ENCODE data around the gene ITPKC. TPM values are rescaled to one million over a fixed set of nuclear protein-coding genes. Genes with fewer than 3 reads are reported as not detected.

Gene ITPKC
- total RNA-seq, 2 experiments from 2014 or later = 4.7 to 5.3 TPM

Other genes with a start within 250 kb of the ITPKC start
- gene SHKBP1, start 140.2 kb upstream of the ITPKC start, total RNA-seq = 100 to 1,000 TPM; 116 to 124 TPM
- gene LTBP4, start 115.7 kb upstream of the ITPKC start, total RNA-seq = 10 to 100 TPM; 54.3 to 54.7 TPM
- 1 to 10 TPM; 5.1 to 6.0 TPM for gene NUMBL, start 26.5 kb upstream of the ITPKC start, total RNA-seq
- 10 to 100 TPM; 21.5 to 27.2 TPM for gene COQ8B, start 226 bp upstream of the ITPKC start, total RNA-seq
- gene ACTMAP, start 33.4 kb downstream of the ITPKC start, total RNA-seq = 10 to 100 TPM; 15.2 to 17.1 TPM
- gene SNRPA, start 34.1 kb downstream of the ITPKC start, total RNA-seq = 100 to 1,000 TPM; 175 to 183 TPM
- not detected for gene MIA, start 58.4 kb downstream of the ITPKC start, total RNA-seq
- 10 to 100 TPM; 50.2 to 53.1 TPM for gene RAB4B, start 61.1 kb downstream of the ITPKC start, total RNA-seq
- gene EGLN2, start 82.1 kb downstream of the ITPKC start, total RNA-seq = 100 to 1,000 TPM; 121 to 126 TPM
- gene CYP2A6, start 133.3 kb downstream of the ITPKC start, total RNA-seq = not detected
- gene CYP2A7, start 165.1 kb downstream of the ITPKC start, total RNA-seq = not detected

Data from activated CD8-positive, alpha-beta T cell treated with anti-CD3 and anti-CD28 coated beads, Interleukin-2, amount 10 ng/mL, durations not matched to agents 7 days and 5 days (primary cell).